Stimulated activated CD4-positive, alpha-beta T cell treated with anti-CD3 and anti-CD28 coated beads, Interleukin-4, amount 100 ng/mL, for 48 hours (primary cell): Measurements from ENCODE around the gene TMCO4.
"Not testable (repeated sequence)": the region's sequence is repeated elsewhere in the genome, so short reads cannot be mapped to it uniquely, and the experiment has no call there.

Experiments
- DNase-seq, 2 donors: peaks; one replicate each; pipeline ENCODE4 v3.0.0-alpha.2; 2020; ENCODE audit warnings: low read depth in 2 of 2

Gene TMCO4

DNA sequence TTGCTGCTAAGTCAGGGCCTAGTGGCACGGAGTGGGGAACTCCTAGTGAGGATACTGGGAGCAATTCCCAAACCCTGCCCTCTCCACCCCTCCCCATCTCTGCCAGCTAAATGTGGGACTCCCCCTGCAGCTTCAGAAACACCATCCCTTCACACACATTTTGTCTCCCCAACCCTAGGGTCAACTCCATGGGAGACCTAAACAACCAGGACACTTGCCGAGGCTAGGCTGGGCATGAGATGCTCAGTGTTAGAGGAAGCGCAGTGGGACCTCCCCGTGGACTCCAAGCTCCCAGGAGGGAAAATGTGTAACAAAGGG lies 13.9 kb upstream of the TMCO4 start:
- no peak for DNase-seq

DNA sequence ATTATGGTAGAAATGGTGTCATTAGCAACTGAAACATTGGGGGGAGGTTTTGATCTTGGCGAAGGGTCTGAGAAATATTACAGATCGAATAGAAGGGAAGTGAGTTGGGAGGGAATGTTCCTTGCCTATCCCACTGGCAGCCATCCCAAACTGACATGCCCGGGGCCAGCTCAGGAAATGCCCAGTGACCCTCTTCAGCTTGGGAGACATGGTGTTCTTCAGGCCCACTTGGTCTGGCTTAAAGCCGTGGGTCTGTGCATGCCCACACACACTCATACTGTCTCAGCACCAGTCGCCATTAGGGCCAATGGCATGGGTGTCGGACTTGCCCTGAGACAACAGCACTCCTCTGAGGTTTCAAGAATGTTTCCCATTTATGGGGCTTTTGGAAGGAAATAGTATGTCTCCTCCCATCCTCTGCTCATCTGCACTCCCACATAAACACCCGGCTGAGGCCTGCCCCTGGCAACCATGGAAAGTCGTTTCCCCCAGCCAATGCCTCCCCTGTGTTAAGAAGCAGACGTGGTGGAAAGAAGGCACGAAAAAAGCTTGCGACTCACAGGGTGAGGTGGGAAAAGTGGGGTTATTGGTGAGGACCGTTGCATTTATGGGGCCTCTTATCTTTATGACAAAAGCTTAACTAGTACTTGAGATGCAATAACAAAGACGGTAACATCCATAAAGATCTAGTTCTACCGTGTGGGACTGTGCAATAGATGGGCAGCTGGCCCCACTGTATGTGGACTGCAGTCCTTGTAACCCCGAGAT lies 13.3 kb upstream of the TMCO4 start:
- DNase-seq: no peak

DNA sequence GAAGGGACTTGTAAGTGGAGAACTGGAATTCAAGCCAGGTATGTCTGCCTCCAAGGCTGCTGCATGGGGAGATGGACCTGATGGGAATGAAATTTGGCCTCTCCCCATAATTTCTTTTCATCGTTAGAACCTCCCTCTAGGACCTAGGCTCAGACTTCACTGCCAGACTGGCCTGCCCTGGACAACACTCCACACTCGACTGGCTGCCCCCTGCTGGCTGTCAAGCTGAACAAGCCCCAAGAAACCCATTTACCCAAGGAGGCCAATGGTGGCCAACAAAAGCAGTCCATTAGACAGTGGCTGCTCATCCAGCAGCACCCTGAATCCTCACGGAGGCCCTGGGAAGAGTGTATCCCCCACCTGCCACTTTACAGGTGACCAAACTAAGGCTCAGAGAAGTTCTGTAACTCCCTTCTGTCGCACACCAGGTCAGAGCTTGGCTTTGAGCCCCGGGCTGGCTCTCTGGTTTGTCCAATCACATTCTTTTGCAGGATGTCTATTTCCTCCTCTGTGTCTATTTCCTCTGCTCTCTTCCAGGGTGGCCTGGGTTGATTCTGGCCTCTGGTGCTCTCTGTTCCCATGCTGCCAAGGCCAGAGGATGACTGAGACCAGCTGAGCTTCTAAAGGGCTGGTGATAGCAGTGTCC lies 11.6 kb upstream of the TMCO4 start:
- DNase-seq: peak; percentile 54 to 58

DNA sequence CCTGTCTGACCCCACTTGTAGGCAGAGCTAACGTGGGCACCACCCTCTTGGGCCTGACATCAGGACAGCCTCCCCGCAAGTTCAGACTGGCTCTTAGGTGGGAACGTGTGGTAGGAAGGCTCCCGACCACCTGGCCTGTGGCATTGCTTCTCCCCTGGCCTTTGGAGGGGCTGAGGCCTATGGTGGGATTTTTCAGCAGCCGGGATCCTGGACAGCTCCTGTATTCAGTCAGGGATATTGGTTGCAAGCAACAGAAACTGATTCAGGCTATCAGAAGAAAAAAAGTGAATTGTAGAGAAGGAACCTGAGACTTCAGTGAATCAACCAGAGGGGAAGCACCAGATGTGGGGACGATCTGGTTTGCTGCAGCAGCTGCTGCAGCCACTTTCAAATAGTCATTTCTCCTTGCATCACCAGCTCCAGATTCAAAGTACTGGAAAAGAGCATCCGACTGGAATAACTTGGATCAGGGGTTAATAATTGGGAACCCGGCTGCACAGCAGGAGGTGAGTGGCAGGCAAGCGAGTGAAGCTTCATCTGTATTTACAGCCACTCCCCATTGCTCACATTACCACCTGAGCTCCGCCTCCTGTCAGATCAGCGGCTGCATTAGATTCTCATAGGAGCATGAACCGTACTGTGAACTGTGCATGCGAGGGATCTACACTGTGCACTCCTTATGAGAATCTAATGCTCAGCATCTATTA lies 9.5 kb upstream of the TMCO4 start:
- no peak for DNase-seq

DNA sequence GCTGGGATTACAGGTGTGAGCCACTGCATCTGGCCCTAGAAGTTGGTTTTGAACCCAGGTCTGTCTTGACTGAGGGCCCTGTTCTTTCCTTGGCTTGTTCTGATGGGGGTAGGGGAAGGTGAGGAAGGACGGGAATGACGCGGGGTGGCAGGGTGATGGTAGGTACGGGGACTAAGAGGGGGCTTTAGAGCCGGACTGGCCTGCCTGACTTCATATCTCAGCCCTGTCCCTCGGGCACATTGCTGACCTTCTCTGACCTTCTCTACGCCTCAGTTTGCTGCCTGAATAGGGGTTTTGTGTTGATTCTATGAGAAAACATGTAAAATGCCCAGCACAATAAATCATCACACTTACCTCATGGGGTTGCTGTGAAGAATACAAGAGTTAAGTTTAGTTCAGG lies 8.6 kb upstream of the TMCO4 start:
- DNase-seq: no peak

DNA sequence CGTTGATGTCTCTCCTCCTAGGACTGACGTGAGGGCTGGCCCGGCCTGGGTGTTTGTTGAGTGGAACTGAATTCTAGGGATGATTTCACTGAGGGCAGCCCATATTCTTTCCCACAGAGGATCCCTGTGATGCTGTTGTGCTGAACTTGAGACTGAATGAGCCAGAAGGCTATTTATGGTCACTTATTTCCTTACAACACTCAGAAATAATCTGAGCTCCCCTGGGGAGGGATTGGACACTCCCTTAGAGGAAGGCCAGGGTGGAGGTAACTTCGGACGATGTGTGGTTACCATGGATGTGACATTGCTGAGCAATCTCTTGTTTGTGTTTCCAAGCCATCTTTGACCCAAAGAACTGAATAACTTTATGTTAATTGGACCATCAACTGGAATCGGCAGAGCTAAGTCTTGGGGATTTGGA lies 5.1 kb upstream of the TMCO4 start:
- no peak for DNase-seq

DNA sequence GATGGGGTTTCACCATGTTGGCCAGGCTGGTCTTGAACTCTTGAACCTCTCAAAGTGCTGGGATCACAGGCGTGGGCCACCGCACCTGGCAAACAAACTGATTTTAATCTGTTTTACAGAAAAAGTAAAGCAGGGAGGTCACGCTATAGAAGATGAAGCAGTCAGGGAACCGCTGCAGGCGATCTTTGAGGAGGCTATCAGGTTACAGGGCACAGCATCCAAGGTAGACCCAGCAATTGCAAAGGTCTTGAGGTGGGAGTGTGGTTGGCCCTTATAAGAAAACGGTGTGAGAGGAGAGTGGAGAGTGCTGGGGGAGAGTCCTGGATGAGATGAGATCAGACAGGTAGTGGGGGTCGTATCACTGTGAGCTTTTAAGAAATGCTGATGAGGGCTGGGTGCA lies 2.6 kb upstream of the TMCO4 start:
- DNase-seq: no peak

DNA sequence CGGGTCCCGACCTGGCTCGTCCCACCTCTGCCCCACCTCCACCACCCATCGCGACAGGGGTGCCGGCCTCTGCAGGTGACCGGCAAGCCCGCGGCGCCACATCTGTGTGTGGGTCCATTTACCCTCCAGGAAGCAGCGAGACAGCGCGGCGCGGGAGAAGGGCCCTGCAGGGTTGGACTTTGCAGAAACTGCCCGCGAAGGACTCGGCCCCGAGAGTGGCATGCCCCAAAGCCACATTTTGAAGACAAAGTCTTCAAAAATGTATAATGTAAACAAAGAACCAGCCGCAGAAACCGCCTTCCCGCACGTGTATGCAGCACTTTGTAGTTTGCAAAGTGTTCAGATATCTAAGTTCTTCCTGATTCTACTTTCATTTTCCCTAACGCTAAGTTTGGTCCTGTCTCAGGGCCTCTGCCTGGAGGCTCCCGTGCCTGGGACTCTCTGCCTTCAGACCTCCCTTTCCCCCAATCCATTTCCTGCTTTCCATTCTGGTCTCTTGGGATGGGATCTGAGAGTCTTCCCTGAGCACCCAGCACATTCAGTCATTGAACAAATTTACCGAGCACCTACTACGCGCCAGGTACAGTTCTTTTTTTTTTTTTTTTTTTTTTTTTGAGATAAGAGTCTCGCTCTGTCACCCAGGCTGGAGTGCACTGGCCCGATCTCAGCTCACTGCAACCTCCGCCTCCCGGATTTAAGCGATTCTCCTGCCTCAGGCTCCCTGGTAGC lies 524 bp upstream of the TMCO4 start:
- peak; percentile 28 to 30 for DNase-seq

DNA sequence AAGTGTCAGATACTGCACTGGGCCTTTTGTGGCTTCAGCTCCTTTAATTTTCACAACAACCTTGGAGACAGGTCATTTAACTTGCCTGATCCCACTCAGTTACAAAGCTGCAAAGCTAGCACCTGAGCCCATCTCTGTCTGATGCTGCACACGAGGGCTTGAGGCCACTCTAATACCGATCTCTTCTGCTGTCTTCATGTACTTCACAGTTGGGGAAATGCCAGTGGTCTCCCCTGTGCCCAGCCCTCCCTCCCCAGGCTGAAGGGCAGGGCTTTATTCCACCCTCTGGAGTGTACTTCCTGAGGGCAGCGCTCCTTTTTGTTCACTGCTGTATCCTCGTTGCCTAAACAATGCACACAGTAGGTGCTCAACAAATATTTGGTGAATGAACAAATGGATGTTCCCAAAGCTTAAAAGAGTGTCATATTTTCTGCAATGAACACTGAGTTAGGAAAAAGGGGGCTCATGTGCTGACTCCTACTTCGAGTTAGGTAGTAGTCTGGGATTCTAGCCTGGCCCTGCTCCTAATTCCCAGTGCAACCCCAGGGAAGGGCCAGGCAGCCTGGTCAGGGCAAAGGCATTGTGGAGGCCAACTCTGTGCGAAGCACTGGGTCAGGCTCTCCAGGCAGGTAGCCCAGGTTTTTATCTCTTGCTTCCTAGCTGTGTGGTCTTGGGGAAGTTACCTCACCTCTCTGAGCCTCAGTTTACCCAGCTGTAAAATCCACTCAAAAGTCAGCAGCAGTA lies 1.1 kb downstream of the TMCO4 start:
- DNase-seq: no peak

DNA sequence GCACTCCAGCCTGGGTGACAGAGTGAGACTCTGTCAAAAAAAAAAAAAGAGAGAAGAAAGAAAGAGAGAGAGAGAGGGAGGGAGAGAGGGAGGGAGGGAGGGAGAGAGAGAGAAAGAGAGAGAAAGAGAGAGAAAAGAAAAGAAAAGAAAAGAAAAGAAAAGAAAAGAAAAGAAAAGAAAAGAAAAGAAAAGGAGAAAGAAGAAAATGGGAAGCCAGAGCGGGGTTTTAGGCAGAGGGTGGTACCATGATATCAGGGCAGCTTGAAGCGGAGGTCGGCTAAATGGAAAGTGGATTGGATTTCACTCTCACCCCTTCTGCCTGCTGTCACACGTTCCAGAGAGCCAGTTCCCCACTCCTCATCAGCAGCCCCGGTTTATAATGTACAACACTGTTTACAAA lies 1.9 kb downstream of the TMCO4 start:
- no peak for DNase-seq

DNA sequence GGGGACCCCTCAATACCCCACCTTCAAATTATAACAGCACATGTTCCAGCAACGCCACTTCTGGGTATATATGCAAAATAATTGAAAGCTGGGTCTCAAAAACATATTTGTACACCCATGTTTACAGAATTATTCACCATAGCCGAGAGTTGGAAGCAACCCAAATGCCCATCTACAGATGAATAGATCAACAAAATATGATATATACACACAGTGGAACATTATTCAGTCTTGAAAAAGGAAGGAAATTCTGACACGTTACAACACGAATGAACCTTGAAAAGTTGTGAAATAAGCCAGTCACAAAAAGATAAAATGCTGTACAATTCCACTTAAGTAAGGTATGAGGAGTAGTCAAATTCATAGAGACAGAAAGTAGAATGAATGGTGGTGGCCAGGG lies 5.1 kb downstream of the TMCO4 start:
- DNase-seq: no peak

DNA sequence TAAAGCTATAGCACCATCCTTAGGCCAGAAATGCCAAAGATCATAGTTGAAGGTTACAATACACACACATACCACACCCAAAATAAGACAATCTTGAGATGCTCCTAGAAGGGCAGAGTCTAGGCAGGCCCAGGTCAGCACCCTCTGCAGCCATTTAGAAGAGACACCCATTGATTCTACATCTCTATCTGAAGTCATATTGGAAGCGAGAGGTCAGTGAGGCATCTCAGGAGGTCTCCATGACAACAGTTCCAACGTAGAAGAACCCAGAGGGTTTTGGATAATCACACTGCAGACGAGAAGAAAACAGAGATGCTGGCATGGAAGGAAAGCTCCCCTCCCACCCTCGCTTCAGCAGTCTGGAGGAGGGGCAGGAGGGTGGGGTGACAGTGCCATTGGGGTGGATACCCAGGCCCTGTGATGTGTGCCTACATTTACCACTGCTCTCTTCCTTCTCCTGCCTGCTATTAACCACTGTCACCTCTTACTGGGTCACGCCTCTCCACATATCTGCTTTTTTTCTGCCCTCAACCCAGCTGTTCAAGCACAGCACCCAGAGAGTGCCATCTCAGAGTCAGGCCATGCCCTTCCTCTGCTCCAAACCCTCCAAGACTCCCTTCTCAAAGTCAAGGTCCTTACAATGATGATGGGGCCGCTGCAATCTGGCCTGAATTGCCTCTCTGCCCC lies 6.2 kb downstream of the TMCO4 start:
- no peak for DNase-seq

DNA sequence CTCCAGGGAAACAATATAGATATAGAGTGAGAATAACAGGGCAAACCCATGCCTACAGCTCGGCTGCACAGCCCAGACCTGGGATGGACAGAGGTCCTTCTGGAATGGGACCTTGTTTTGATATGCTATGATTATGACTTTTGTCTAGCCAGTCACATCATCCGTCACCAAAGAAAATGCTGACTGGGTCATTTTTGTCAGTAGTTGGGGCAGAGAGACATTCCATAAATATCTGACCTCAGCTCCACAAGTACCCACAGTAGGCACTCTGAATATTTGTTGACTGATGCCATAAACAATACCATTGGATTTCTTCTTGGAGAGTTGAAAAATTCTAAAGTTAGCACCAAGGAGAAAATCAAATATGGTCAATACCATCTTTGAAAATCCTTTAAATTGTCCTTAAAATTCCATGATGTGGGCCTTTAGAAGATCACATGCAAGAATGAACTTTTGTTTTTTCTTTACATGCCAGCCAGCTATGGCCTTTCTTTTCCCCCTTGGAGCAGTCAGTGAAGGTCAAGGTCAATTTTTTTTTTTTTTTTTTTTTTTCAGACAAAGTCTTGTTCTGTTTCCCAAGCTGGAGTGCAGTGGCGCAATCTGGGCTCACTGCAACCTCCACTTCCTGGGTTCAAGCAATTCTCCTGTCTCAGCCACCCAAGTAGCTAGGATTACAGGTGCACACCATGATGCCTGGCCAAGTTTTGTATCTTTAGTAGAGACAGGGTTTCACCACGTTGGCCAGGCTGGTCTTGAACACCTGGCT lies 7.3 kb downstream of the TMCO4 start:
- no peak for DNase-seq

DNA sequence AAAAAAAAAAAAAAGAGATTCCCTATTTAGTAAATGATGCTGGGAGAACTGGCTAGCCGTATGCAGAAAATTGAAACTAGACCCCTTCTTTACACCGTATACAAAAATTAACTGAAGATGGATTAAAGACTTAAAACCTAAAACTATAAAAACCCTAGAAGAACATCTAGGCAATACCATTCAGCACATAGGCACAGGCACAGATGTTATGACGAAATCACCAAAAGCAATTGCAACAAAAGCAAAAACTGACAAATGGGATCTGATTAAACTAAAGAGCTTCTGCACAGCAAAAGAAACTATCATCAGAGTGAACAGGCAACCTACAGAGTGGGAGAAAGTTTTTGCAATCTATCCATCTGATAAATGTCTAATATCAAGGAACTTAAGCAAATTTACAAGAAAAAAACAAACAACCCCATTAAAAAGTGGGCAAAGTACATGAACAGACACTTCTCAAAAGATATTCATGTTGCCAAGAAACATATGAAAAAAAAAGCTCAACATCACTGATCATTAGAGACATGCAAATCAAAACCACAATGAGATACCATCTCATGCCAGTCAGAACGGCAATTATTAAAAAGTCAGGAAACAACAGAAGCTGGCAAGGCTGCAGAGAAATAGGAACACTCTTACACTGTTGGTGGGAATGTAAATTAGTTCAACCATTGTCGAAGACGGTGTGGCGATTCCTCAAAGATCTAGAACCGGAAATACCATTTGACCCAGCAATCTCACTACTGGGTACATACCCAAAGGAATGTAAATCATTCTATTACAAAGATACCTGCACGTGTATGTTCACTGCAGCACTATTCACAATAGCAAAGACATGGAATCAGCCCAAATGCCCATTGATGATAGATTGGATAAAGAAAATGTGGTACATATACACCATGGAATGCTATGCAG lies 9.4 kb downstream of the TMCO4 start:
- not testable (repeated sequence) for DNase-seq

DNA sequence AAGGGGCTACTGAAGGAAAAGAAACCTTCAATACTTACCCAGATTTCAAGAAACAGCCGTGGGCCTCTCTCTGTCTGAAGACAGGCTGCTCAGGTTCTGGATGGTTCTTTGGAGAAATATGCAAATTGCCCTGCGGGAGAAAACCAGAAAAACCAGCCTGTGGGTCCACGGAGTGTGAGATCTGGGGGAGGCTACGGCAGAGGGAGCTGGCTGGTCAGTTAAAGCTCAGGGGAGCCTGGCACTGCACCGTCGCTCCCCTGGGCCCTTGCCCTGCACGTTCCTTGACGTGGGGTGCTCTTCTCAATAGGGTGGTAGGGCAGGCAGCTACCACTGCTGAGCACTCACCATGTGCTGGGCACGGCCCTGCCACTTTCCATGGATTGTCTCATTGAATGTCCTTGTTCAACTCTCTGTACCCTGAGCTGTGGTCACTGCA lies 12.7 kb downstream of the TMCO4 start:
- no peak for DNase-seq

DNA sequence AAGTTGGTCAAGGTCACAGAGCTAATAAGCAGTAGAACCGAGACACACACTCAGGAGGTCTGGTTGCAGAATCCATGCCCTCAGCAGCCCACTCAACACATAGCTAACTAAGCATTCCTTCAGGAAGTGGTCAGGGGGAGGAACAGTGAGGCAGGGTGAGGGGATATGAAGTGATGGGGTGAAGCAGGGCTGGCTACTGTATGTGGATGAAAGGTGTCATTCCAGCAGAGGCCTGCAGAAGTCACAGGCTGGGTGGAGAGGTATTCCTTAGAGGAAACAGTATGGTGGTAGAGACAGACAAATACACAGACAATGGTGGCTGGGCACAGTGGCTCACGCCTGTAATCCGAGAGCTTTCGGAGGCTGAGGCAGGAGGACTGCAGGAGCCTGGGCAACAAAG lies 14.1 kb downstream of the TMCO4 start:
- no peak for DNase-seq

DNA sequence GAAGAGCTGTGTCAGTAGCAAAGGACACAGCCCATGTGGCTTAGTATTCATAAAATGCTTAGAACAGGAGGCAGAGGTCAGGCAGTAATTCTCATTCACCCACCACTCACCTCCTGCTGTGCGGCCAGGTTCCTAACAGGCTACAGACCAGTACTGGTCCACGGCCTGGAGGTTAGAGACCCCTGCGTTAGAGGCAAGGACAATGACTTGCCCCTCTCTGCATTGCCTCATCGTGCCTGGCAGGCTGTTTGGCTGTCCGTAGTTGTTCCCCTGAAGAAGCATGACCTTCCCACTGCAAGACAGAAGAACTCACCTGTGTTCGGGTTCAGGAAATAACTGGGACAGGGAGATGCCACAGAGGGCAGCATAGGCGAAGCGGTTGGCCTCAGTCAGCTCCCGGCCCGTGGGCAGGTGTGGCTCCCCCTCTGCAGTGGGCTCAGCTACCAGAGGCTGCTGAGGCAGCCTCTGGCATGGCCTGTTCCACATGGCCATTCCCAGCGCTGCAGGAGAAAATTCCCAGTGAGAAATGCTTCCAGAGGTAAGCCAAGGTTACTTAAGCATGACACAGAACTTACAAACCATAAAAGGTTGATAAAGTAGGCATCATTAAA lies 19.3 kb downstream of the TMCO4 start:
- no peak for DNase-seq

DNA sequence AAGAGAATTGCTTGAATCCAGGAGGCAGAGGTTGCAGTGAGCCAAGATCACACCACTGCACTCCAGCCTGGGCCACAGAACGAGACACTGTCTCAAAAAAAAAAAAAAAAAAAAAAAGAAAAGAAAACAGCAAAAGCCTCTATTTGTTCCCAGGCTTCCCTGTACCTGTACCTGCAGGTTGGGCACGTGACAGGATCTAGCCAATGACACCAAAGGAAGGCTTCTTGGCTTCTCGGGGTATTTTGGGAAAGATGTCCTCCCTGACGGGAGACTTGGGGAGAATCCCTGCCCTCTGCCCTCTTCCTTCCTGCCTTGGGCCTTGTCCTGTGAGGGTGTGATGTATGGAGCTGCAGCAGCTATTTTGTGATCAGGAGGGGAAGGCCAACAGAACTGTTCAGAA lies 22.8 kb downstream of the TMCO4 start:
- DNase-seq: no peak

DNA sequence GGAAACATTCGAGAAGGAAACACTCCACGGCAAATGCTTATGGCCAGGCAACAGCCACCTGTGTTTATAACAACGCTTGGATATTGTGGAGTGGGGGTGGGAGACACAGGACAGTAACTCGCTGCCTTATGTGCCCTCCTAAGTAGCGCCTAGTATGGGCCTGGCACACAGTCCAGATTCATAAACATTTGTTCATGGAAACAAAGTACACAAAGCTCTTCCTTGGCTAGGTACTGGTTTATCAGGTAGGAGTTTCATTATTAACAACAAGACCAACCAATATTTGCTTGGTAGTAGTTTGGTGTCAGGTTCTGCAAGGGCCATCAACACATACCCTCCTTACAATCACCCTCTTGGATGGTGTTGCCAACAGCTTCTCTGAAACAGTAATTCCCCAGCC lies 23.4 kb downstream of the TMCO4 start:
- DNase-seq: no peak
